Left lung (tissue), 10 donors: ENCODE data around the gene CTNNA3. TPM values are rescaled to one million over a fixed set of nuclear protein-coding genes. Genes with fewer than 3 reads are reported as not detected.
A peak's percentile ranks its signal among the peaks of the same experiment; 100 is the strongest.

Source experiments
- ATAC-seq: fragments of 200-7000 bp; cut with Tn5 transposase; one replicate; pipeline ENCODE4 v1.9.1; 2020; ENCODE audit warnings: moderate library complexity
- DNase-seq, 4 donors: peaks; one replicate each; pipeline ENCODE4 v3.0.0-alpha.2; 2013 to 2020
- H3K27ac ChIP-seq, 2 donors: fragments of 200-600 bp; sonication (generic) in 1 of 2; one replicate each; pipeline versions ENCODE4 v1.5.0 to v1.8.0; 2020 to 2021
- H3K27me3 ChIP-seq, 2 donors: fragments of 200-600 bp; sonication (generic) in 1 of 2; one replicate each; pipeline versions ENCODE4 v1.5.0 to v1.8.0; 2020 to 2021
- H3K36me3 ChIP-seq, 2 donors: fragments of 200-600 bp; sonication (generic) in 1 of 2; one replicate each; pipeline versions ENCODE4 v1.5.0 to v1.8.0; 2020 to 2021
- H3K4me1 ChIP-seq, 2 donors: fragments of 200-600 bp; one replicate each; pipeline ENCODE4 v1.8.0; 2021
- H3K4me3 ChIP-seq, 2 donors: fragments of 200-600 bp; sonication (generic) in 1 of 2; one replicate each; pipeline versions ENCODE4 v1.5.0 to v1.8.0; 2020 to 2021; ENCODE audit warnings: mild to moderate bottlenecking in 1 of 2
- H3K9me3 ChIP-seq, 2 donors: fragments of 200-600 bp; sonication (generic) in 1 of 2; one replicate each; pipeline versions ENCODE4 v1.5.0 to v1.8.0; 2020 to 2021
- CTCF ChIP-seq, 2 donors: fragments of 200-600 bp; sonication (generic) in 1 of 2; IDR thresholded peaks; one replicate each; pipeline versions ENCODE4 v1.5.0 to v1.8.0; 2021; ENCODE audit warnings: antibody characterized with exemption in 2 of 2
- intact Hi-C, 2 donors: fragments of 100-400 bp; cut with DNase I; formaldehyde crosslinking; loops; one replicate each; pipeline versions ENCODE4 v1.11.2 to v1.14.2; 2022
- polyA plus RNA-seq, 6 donors: library from polyadenylated mRNA; unstranded; fragments of 120-200 nt; gene quantifications; one replicate each; pipeline ENCODE4 v1.2.1, GENCODE V29; 2013; ENCODE audit not compliant: insufficient read length in 6 of 6
- total RNA-seq, 2 donors: library from RNA; stranded (reverse); fragmentation: NEBNext Ultra II Directional; extraction: Animal tissue kit (Norgen Biotek cat#: 25700); gene quantifications; one replicate each; pipeline ENCODE4 v1.2.1, GENCODE V29; 2021
- donor health status: DM: no; HTN: yes; CAD: no.
- donor health status: DM: no; HTN: no; CAD: no.

CTNNA3 gene
- total and polyA plus RNA-seq, 8 donors: 1.1 to 8.2 (median 6.6) TPM; not detected in 1

GRCh38 chr10:66958466-66958865 lies 737.5 kb downstream of the CTNNA3 start:
- ATAC-seq (no peak), DNase-seq (no peak)
- no peaks in the 10 kb centered on the region for H3K36me3 ChIP-seq
- H3K27ac ChIP-seq: no peak overlapping the region
- no peak overlapping the region for H3K4me3 ChIP-seq
- H3K9me3 ChIP-seq: no peaks in the 10 kb centered on the region
- intact Hi-C loops: no loop called here
- H3K27me3 ChIP-seq: no peaks in the 10 kb centered on the region
- no peak for TF ChIP-seq CTCF (IDR thresholded peaks at IDR 0.05)
- H3K4me1 ChIP-seq: no peaks in the 10 kb centered on the region

- H3K4me1 ChIP-seq: no peaks in the 10 kb centered on the region
- no peaks in the 10 kb centered on the region for H3K27me3 ChIP-seq
- DNase-seq (no peak), ATAC-seq (no peak)
- H3K36me3 ChIP-seq: no peaks in the 10 kb centered on the region
- no peak overlapping the region for H3K27ac ChIP-seq
- TF ChIP-seq CTCF (IDR thresholded peaks at IDR 0.05): no peak
- no peak overlapping the region for H3K4me3 ChIP-seq
- H3K9me3 ChIP-seq: no peaks in the 10 kb centered on the region
- intact Hi-C loops: no loop called here
Measured at GRCh38 chr10:66951896-66952295, 744.1 kb downstream of the CTNNA3 start.

- H3K36me3 ChIP-seq: no peaks in the 10 kb centered on the region
- no peak for DNase-seq
- H3K4me1 ChIP-seq: no peaks in the 10 kb centered on the region
- no peak for TF ChIP-seq CTCF (IDR thresholded peaks at IDR 0.05)
- H3K27me3 ChIP-seq: no peaks in the 10 kb centered on the region
- intact Hi-C loops: no loop called here
- H3K4me3 ChIP-seq: no peak overlapping the region
- no peaks in the 10 kb centered on the region for H3K9me3 ChIP-seq
- ATAC-seq: no peak
- H3K27ac ChIP-seq: no peak overlapping the region
Measured at GRCh38 chr10:66943590-66943989, 752.4 kb downstream of the CTNNA3 start.

- H3K9me3 ChIP-seq: no peaks in the 10 kb centered on the region
Measured at GRCh38 chr10:66942407-66942806, 753.6 kb downstream of the CTNNA3 start.

GRCh38 chr10:66941491-66941890 lies 754.5 kb downstream of the CTNNA3 start:
- Histone ChIP-seq H3K36me3 (no peaks in the 10 kb centered on the region), H3K4me3 (no peak overlapping the region), H3K27me3 (no peaks in the 10 kb centered on the region), H3K27ac (no peak overlapping the region), H3K4me1 (no peaks in the 10 kb centered on the region), H3K9me3 (no peaks in the 10 kb centered on the region)
- ATAC-seq (no peak), DNase-seq (peak in 1 of 4 donors; percentile 17)
- no peak for TF ChIP-seq CTCF (IDR thresholded peaks at IDR 0.05)
- intact Hi-C loops: no loop called here

More at GRCh38 chr10:66942407-66942806, 753.6 kb downstream of the CTNNA3 start:
- Histone ChIP-seq H3K27ac (no peak overlapping the region), H3K4me3 (no peak overlapping the region), H3K27me3 (no peaks in the 10 kb centered on the region), H3K36me3 (no peaks in the 10 kb centered on the region), H3K4me1 (no peaks in the 10 kb centered on the region)
- TF ChIP-seq CTCF (IDR thresholded peaks at IDR 0.05): no peak
- ATAC-seq (no peak), DNase-seq (no peak)
- intact Hi-C loops: no loop called here
